Right lobe of liver (tissue), 6 donors: Measurements from ENCODE around the gene CLCF1. TPM values are rescaled to one million over a fixed set of nuclear protein-coding genes. Genes with fewer than 3 reads are reported as not detected.

Experiments
- ATAC-seq, 4 donors: fragments of 200-7000 bp; cut with Tn5 transposase; one replicate each; pipeline ENCODE4 v1.9.1; 2020; ENCODE audit warnings: mild to moderate bottlenecking in 4 of 4, moderate library complexity in 4 of 4
- DNase-seq, 3 donors: peaks; one replicate each; pipeline ENCODE4 v3.0.0-alpha.2; 2020
- H3K27ac ChIP-seq, 3 donors: fragments of 200-600 bp; one replicate each; pipeline ENCODE4 v1.8.0; 2022
- H3K27me3 ChIP-seq, 2 donors: fragments of 200-600 bp; one replicate each; pipeline ENCODE4 v1.8.0; 2022
- H3K36me3 ChIP-seq, 4 donors: fragments of 200-600 bp; sonication (generic) in 1 of 4; one replicate each; pipeline versions ENCODE4 v1.5.1 to v1.8.0; 2017 to 2022; ENCODE audit warnings: control low read depth in 1 of 4
- H3K4me1 ChIP-seq, 4 donors: fragments of 200-600 bp; sonication (generic) in 1 of 4; one replicate each; pipeline versions ENCODE4 v1.5.1 to v1.8.0; 2017 to 2022; ENCODE audit warnings: control low read depth in 1 of 4
- H3K4me3 ChIP-seq, 3 donors: fragments of 200-600 bp; one replicate each; pipeline ENCODE4 v1.8.0; 2022
- H3K9me3 ChIP-seq, 4 donors: fragments of 200-600 bp; sonication (generic) in 1 of 4; one replicate each; pipeline versions ENCODE4 v1.5.1 to v1.8.0; 2017 to 2022; ENCODE audit warnings: control low read depth in 1 of 4
- CTCF ChIP-seq, 4 donors: fragments of 200-600 bp in 3 of 4; fragments of 450-650 bp in 1 of 4; IDR thresholded peaks; one replicate each; pipeline versions ENCODE4 v1.5.1 to v1.8.0; 2016 to 2022; ENCODE audit warnings: antibody characterized with exemption in 4 of 4, mild to moderate bottlenecking in 2 of 4
- POLR2A ChIP-seq: fragments of 450-650 bp; IDR thresholded peaks from one replicate; pipeline ENCODE4 v1.6.1; 2017; ENCODE audit warnings: antibody characterized with exemption, mild to moderate bottlenecking
- WGBS: methylation state at CpG from one replicate; pipeline ENCODE4 v1.1.6; 2018; ENCODE audit warnings: low coverage, low lambda C conversion rate; ENCODE audit not compliant: insufficient coverage; ENCODE audit errors: missing lambda C conversion rate; 5-methylcytosine and 5-hydroxymethylcytosine counted together
- intact Hi-C, 2 donors: fragments of 100-400 bp; cut with DNase I; formaldehyde crosslinking; loops; one replicate each; pipeline versions ENCODE4 v1.11.2 to v1.14.1; 2022
- total RNA-seq, 6 experiments: library from RNA; depleted of rRNA in 2 of 6; stranded (reverse); fragments of >200 nt in 2 of 6; fragmentation: NEBNext Ultra II Directional in 3 of 6; extraction: Animal tissue kit (Norgen Biotek cat#: 25700) in 3 of 6; gene quantifications; one replicate each; pipeline versions ENCODE4 v1.1.0 to v1.2.4, GENCODE V29; 2016 to 2023
- donor health status: DM: no; HTN: yes; CAD: no.
- donor health status: DM: no; HTN: no; CAD: no.
- donor health status: DM: no; HTN: no; CAD: no.
- donor health status: DM: no; HTN: yes; CAD: no.
- donor health status: DM: no; HTN: yes; CAD: no.

The CLCF1 gene
- total RNA-seq, 6 experiments from 2014 or later = 0.44 to 3.8 (median 1.3) TPM

- TF ChIP-seq POLR2A (peak; percentile 67), CTCF (IDR thresholded peaks at IDR 0.05) (peak; percentile 28 to 76 (median 38))
- Histone ChIP-seq H3K27me3 (no peaks in the 10 kb centered on the region), H3K4me1 (peaks cover 0 to 24% (median 5%) of the 10 kb centered on the region in 4 donors), H3K27ac (peak within 1 kb of the TSS; percentile 77 to 90 (median 88)), H3K36me3 (peaks cover 3 to 31% (median 17%) of the 10 kb centered on the region in 4 donors), H3K9me3 (no peaks in the 10 kb centered on the region), H3K4me3 (peak within 1 kb of the TSS; percentile 95 to 99 (median 98))
- ATAC-seq (peak; percentile 82 to 93 (median 86)), DNase-seq (peak; percentile 93 to 95 (median 94))
- 0% methylated on average over 9 of the region's 73 CpGs for WGBS
- intact Hi-C loops = no loop called here
Measured at GRCh38 chr11:67401495-67402191, 28.2 kb upstream of the CLCF1 start, which contains the start of gene PPP1CA. PPP1CA (minus strand) TSS chr11:67401858; CDS start chr11:67401782, 76 bp downstream.

- no peaks in the 10 kb centered on the region for H3K9me3 ChIP-seq
- H3K4me1 ChIP-seq = peaks cover 0 to 24% (median 5%) of the 10 kb centered on the region in 4 donors
- TF ChIP-seq CTCF (IDR thresholded peaks at IDR 0.05) (no peak), POLR2A (no peak)
- H3K4me3 ChIP-seq = peak overlapping the region; percentile 95 to 99 (median 98)
- intact Hi-C loops = no loop called here
- DNase-seq = no peak
- peaks cover 3 to 31% (median 17%) of the 10 kb centered on the region in 4 donors for H3K36me3 ChIP-seq
- no peak for ATAC-seq
- 25% methylated on average over 1 of the region's 27 CpGs for WGBS
- H3K27ac ChIP-seq = peak overlapping the region; percentile 77 to 90 (median 88)
- no peaks in the 10 kb centered on the region for H3K27me3 ChIP-seq
Measured at GRCh38 chr11:67400942-67401494, 27.6 kb upstream of the CLCF1 start.

GRCh38 chr11:67400251-67400941 lies 27.0 kb upstream of the CLCF1 start:
- Histone ChIP-seq H3K9me3 (no peaks in the 10 kb centered on the region), H3K4me1 (peaks cover 0 to 24% (median 5%) of the 10 kb centered on the region in 4 donors), H3K27me3 (no peaks in the 10 kb centered on the region), H3K36me3 (peaks cover 3 to 33% (median 17%) of the 10 kb centered on the region in 4 donors), H3K27ac (peak overlapping the region in 2 of 3 donors; percentile 77 to 88), H3K4me3 (peak overlapping the region; percentile 95 to 99 (median 98))
- intact Hi-C loops = no loop called here
- ATAC-seq (no peak), DNase-seq (no peak)
- WGBS = 21% methylated on average over 14 of the region's 23 CpGs
- no peak for TF ChIP-seq CTCF (IDR thresholded peaks at IDR 0.05)
- no peak for TF ChIP-seq POLR2A

- intact Hi-C loops = loop anchor here in 1 of 2 donors (10.0 kb wide), 1 partner anchor 106 kb away; the partner anchor contains the start of genes CDK2AP2 and PITPNM1
- no peak overlapping the region for H3K4me3 ChIP-seq
- no peak for DNase-seq
- peaks cover 3 to 34% (median 17%) of the 10 kb centered on the region in 4 donors for H3K36me3 ChIP-seq
- WGBS = 79% methylated on average over 8 of the region's 31 CpGs
- ATAC-seq = no peak
- TF ChIP-seq POLR2A (no peak), CTCF (IDR thresholded peaks at IDR 0.05) (no peak)
- H3K27me3 ChIP-seq = no peaks in the 10 kb centered on the region
- H3K27ac ChIP-seq = no peak overlapping the region
- H3K9me3 ChIP-seq = no peaks in the 10 kb centered on the region
- peaks cover 0 to 24% (median 5%) of the 10 kb centered on the region in 4 donors for H3K4me1 ChIP-seq
Measured at GRCh38 chr11:67398661-67399563, 25.5 kb upstream of the CLCF1 start.
